Measurements from ENCODE around the gene AKR1B1.
"Not testable (repeated sequence)": the region's sequence is repeated elsewhere in the genome, so short reads cannot be mapped to it uniquely, and the experiment has no call there.

Gene AKR1B1

GRCh38 chr7:134458806-134459698 lies at the start of gene AKR1B1:
Gene AKR1B1 (minus strand): TSS chr7:134459100. CDS start chr7:134459062, 38 bp downstream.
- DNase-seq: peak; percentile 89

DNA sequence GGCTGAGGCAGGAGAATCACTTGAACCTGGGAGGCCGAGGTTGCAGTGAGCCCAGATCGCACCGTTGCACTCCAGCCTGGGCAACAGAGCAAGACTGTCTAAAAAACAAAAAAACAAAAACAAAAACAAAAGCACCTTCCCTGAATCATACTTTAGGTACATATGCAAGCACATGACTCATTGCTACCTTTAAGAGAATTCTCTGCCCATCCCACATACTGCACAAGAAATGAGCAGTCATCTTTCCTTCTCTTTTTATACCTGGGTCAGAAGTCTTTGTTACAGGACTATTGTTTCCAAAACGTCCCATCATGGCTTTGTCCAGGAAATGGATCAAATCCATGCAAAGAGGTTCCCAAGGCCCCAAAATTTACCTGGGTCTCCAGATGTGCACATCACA lies 47.0 kb upstream of the AKR1B1 start:
- no peak for DNase-seq

DNA sequence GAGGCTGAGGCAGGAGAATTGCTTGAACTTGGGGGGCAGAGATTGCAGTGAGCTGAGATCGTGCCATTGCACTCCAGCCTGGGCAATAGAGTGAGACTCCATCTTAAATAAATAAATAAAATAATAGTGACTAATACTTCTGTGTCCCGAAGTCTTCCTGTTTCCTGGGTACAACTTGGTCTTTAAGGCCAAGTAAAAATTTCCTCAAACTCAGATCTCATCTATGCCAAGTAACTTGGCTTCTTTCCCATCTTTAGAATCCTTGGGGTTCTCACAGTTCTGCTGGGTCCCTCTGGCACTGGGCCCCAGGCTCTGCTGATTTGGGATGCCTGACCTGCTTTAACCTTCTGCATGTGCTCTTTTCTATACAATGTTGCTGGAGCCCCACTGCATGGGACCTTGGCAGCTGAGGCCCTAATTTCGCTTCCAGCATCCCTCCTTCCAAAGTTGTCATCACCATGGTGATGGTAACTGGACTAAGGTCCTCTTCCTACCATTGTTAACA lies 45.8 kb upstream of the AKR1B1 start:
- no peak for DNase-seq

DNA sequence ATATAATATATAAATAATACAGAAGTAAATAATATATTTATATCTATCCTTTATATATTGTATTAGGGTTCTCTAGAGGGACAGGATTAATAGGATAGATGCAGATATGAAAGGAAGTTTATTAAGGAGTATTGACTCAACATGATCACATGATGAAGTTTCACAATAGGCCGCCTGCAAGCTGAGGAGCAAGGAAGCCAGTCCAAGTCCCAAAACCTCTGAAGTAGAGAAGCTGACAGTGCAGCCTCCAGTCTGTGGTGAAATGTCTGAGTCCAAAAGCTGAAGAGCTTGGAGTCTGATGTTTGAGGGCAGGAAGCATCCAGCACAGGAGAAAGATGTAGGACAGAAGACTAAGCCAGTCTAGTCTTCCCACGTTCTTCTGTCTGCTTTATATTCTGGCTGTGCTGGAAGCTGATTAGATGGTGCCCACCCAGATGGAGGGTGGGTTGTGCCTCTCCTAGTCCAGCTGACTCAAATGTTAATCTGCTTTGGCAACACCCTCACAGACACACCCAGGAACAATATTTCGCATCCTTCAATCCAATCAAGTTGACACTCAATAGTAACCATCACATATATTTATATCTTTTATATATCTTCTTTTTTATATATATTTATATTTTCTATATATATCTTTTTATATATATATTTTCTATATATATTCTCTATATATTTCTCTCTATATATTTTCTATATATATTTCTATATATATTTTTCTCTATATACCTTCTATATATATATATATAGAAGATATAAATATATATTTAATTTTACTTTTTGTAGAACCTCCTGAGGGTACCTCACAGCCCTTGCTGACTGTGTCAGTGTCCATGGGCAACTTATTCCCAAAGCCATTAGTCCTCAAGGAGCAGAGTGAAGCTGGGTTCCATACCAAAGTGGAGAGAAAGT lies 43.8 kb upstream of the AKR1B1 start:
- no peak for DNase-seq

DNA sequence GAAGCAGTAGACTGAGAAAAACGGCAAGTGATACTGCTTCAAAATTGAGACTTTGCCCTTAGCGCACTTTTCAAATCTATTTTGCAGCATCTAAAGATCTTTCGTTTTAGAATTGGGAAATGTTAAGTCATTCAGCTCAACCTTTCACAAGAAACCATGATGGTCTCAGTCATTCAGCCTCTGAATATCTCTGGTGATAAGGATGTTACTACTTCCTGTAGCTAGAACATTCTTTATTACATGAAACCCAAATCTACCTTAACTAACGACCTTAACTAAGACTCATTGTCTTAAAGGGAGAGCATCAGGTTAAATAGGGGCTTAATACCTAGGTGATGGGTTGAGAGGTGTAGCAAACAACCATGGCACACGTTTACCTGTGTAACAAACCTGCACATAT lies 42.1 kb upstream of the AKR1B1 start:
- no peak for DNase-seq

DNA sequence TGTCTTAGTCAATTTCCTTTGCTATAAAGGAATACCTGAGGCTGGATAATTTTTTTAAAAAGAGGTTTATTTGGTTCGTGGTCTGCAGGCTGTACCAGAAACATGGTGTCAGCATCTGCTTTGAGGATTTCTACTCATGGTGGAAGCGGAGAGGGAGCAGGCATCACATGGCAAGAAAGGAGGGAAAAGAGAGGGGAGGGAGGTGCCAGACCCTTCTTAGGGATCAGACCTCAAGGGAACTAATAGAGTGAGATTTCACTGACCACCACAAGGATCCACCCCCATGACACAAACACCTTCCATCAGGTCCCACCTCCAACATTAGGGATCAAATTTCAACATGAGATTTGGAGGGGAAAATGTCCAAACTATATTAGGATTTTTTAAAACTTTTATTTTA lies 41.5 kb upstream of the AKR1B1 start:
- DNase-seq: no peak

GRCh38 chr7:134495546-134495945 lies 36.6 kb upstream of the AKR1B1 start:
- DNase-seq: no peak

DNA sequence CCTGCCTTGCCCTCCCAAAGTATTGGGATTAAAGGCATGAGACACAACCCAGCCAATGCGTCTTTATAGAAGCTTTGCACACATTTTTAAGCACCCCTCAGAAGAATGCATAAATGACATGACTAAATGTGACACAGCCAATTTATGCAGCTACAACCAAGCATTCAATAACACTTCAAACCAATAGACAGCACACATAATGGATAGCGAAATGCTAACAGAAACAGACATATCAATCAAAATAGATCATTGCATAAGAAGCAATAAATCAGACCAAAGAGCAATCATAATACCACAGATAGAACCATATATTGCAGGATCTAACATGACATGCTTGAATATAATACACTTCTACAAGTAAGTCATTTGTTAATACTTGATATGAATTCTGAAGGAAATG lies 34.2 kb upstream of the AKR1B1 start:
- DNase-seq: no peak

DNA sequence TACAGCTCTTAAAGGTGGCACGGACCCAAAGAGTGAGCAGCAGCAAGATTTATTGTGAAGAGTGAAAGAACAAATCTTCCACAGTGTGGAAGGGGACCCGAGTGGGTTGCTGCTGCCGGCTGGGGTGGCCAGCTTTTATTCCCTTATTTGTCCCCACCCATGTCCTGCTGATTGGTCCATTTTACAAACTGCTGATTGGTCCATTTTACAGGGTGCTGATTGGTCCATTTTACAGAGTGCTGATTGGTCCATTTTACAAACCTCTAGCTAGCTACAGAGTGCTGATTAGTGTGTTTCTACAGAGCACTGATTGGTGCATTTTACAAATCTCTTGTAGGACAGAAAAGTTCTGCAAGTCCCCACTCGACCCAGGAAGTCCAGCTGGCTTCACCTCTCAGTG lies 28.8 kb upstream of the AKR1B1 start:
- DNase-seq: not testable (repeated sequence)

DNA sequence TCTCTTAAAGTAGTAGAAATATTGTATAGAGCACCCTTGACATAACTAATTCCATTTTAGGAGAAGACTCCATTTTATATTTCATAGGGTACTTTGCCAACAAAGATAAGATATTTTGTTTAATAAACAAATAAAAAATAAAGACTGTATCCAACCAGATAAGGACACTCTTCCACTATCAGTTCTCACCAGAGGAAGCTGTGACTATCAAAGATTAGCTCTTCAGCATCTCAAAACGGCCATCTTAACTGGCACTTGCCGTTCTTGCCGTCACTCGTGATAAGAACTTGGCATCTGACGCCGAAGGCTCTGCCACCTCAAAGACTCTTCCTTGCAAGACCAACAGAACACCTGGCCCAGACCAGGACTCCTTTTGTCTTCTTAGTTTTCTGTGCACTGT lies 26.3 kb upstream of the AKR1B1 start:
- no peak for DNase-seq

- no peak for DNase-seq
Observed at GRCh38 chr7:134483296-134483695, 24.4 kb upstream of the AKR1B1 start.

- no peak for DNase-seq
Observed at GRCh38 chr7:134482858-134483257, 24.0 kb upstream of the AKR1B1 start.

DNA sequence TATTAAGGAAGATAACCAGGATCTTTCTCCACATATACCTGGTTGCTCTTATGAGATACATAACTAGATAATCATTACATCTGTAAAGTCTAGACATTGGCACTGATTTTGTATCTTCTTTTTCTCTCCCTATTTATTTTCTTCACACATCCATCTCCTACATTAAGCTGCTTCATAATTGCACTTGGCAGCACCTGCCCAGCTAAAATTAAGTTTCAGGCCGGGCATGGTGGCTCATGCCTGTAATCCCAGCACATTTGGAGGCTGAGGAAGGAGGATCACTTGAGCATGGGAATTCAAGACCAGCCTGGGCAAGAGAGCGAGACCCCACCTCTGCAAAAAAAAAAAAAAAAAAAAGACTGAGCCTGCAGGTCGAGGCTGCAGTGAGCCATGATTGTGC lies 22.3 kb upstream of the AKR1B1 start:
- DNase-seq: no peak

DNA sequence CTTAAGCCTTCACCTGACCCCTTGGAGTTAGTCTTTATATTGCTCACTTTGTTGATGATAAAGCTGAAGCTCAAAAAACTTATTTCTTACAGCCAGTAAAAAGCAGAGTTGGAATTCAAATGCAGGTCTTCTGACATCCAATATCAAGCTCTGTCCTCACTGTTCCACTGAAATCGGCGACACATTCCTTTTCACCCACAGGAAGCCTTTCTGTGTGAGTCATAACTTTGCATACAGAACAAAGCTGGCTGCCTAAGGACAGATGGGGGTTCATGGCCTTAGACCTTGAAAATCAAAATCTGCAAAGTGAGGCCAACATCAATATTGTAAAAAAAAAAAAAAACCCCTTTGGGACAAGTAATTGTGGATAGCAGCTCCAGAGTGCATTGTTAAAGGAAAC lies 21.8 kb upstream of the AKR1B1 start:
- DNase-seq: no peak

GRCh38 chr7:134480202-134480601 lies 21.3 kb upstream of the AKR1B1 start:
- DNase-seq: no peak

DNA sequence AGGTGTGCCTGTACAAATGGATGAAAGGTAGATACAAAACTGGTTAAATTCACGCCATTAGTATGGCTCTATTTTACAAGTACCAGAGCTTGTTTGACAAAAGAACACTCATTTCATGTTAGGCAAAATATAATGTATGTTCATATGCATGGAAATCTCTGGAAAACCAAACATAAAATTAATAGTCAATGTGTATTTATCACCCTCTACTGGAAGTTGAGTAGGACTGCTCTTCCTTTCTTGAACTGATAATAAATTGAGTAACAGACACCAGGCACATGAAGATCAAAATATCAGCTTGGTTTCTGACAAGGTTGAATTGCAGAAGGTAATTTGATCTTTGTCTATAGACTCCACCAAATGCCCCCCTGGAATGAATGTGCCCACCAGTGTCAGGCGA lies 19.8 kb upstream of the AKR1B1 start:
- no peak for DNase-seq

DNA sequence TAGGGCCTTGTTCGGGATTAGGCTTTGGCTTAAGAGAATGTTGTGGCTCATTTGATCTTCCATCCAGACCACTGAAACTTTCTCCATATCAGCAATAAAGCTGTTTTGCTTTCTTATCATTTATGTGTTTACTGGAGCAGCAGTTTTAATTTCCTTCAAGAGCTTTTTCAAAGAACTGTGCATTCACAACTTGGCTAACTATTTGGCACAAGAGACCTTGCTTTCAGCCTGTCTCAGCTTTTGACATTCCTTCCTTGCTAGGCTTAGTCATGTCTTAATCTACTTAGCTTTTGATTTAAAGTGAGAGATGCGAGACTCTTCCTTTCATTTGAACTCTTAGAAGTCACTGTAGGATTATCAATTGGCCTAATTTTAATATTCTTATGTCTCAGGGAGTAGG lies 19.1 kb upstream of the AKR1B1 start:
- no peak for DNase-seq

- no peak for DNase-seq
Observed at GRCh38 chr7:134476044-134476443, 17.1 kb upstream of the AKR1B1 start.

DNA sequence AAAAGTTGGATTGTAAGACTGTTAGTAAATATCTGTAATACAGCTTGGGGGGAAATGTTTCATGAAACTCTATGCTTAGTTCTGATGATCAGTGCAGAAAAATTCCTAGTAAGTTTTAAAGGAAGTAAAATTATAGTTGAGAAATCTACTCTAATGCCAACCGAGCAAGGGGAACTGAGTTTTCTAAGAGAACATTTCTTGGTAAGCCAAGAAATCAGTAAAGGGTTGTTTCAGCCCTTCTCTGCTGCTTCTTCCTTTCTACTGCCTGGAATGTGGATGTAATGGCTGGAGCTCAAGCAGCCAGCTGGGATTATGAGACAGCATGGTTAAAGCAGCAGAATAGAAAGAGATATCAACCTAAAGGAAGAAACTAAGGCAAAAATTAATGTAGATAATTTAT lies 15.9 kb upstream of the AKR1B1 start:
- no peak for DNase-seq

DNA sequence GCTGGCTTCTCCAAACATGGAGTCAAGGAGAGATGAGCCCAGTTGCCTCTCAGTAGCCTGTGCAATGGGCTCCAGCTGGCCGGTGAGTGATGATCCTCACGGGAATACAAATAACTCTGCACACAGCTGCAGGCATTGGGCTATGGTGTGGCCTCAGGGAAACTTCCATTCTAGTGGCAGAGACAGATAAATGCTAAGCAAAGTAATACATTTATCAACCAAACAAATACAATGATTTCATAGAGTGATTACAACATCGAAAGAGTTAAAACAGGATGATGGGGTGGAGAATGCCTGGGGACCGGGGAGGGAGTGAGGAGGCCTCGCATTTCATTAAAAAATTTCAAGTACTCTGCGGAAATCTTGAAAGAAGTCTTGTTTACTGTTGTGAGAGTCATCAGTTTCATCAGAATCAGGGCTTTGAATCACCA lies 15.0 kb upstream of the AKR1B1 start:
- DNase-seq: no peak

DNA sequence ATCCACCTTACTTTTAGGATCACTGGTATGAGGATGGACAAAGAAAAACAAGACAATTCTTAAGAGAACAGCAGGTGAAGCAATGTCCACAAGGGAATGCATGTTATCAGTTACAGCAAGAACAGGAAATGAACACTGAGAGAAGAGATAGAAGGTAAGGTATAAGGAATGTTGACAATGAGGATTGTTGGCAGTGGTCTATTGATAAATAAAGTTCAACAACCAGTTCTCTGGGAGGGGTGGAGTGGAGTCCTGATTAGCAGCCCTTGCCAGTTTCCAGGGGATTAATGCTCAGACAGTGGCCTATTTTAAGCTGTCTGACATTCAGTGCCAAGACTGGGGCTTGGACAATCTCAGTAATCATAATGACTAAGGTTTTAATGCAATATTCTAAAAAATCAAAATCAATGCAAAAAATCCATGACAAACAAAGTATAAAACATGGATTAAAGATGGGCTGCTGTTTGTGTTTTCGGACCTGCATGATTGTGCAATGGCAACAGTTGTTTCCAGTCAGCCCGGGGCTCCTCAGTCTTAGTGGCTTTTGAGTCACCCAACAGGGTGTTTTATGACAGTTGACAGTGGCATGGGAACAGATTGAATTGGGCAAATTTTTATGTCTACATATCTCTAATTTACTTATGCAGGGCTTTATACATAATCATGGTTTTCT lies 13.8 kb upstream of the AKR1B1 start:
- DNase-seq: no peak

- no peak for DNase-seq
Observed at GRCh38 chr7:134470864-134471263, 12.0 kb upstream of the AKR1B1 start.

GRCh38 chr7:134469622-134470021 lies 10.7 kb upstream of the AKR1B1 start:
- DNase-seq: no peak
